Stomach (tissue), 9 donors: Measurements from ENCODE around the gene IGSF21. TPM values are rescaled to one million over a fixed set of nuclear protein-coding genes. Genes with fewer than 3 reads are reported as not detected.

ENCODE experiments used
- DNase-seq, 2 donors: peaks; one replicate each; pipeline versions ENCODE4 v3.0.0 to v3.0.0-alpha.2; 2013 to 2019
- H3K27ac ChIP-seq, 5 donors: fragments of 200-600 bp in 4 of 5; sonication (generic) in 4 of 5; one replicate each; pipeline ENCODE4 v1.5.1; 2013 to 2019; ENCODE audit warnings: mild to moderate bottlenecking in 1 of 5, moderate library complexity in 1 of 5
- H3K27me3 ChIP-seq, 3 donors: fragments of 200-600 bp; sonication (generic); one replicate each; pipeline ENCODE4 v1.5.1; 2017 to 2019; ENCODE audit warnings: mixed run types in 1 of 3
- H3K36me3 ChIP-seq, 4 donors: fragments of 200-600 bp; sonication (generic); 1 replicate in 3 of 4; 2 replicates in 1 of 4; pipeline ENCODE4 v1.5.1; 2016 to 2019
- H3K4me1 ChIP-seq, 4 donors: fragments of 200-600 bp; sonication (generic); one replicate each; pipeline ENCODE4 v1.5.1; 2016 to 2019
- H3K4me3 ChIP-seq, 4 donors: fragments of 200-600 bp; sonication (generic) in 3 of 4; one replicate each; pipeline ENCODE4 v1.5.1; 2016 to 2019; ENCODE audit warnings: mild to moderate bottlenecking in 1 of 4
- H3K9me3 ChIP-seq, 4 donors: fragments of 200-600 bp; sonication (generic); one replicate each; pipeline ENCODE4 v1.5.1; 2016 to 2019
- CTCF ChIP-seq, 7 experiments: fragments of 450-650 bp in 4 of 7; fragments of 200-600 bp in 3 of 7; sonication (generic) in 3 of 7; IDR thresholded peaks; one replicate each; pipeline ENCODE4 v1.5.1; 2016 to 2019; ENCODE audit warnings: antibody characterized with exemption in 7 of 7, control low read depth in 2 of 7, mild to moderate bottlenecking in 1 of 7
- EP300 ChIP-seq: sonication (generic); formaldehyde crosslinking; IDR thresholded peaks from one replicate; pipeline ENCODE4 v1.6.1; 2017; ENCODE audit warnings: antibody characterized with exemption
- POLR2A ChIP-seq, 4 donors: fragments of 450-650 bp; IDR thresholded peaks; one replicate each; pipeline ENCODE4 v1.6.1; 2016; ENCODE audit warnings: antibody characterized with exemption in 4 of 4, control low read depth in 2 of 4, mild to moderate bottlenecking in 1 of 4, moderate library complexity in 1 of 4
- POLR2AphosphoS5 ChIP-seq, 3 donors: sonication (generic); formaldehyde crosslinking; IDR thresholded peaks; one replicate each; pipeline ENCODE4 v1.6.1; 2016; ENCODE audit warnings: antibody characterized with exemption in 3 of 3
- WGBS, 5 donors: extraction: QIAGEN DNeasy Blood & Tissue Kit in 3 of 5; methylation state at CpG; one replicate each; pipeline versions ENCODE4 v1.1.5 to v1.1.7; 2013 to 2018; 5-methylcytosine and 5-hydroxymethylcytosine counted together
- intact Hi-C: fragments of 100-400 bp; cut with DNase I; formaldehyde crosslinking; loops from one replicate; pipeline ENCODE4 v1.15.1; 2023; ENCODE audit warnings: low total_unique reads
- polyA plus RNA-seq, 3 donors: library from polyadenylated mRNA; stranded (reverse); fragments of 200-250 nt; gene quantifications; one replicate each; pipeline ENCODE4 v1.2.3, GENCODE V29; 2013
- total RNA-seq, 5 donors: library from RNA; depleted of rRNA; stranded (reverse); fragments of >200 nt; gene quantifications; one replicate each; pipeline versions ENCODE4 v1.1.0 to v1.2.3, GENCODE V29; 2014 to 2016
- donor health status: healthy with polysubstance abuse.
- donor health status: Bipolar disorder and iron deficiency.
- donor health status: healthy.

IGSF21 gene
- total and polyA plus RNA-seq, 8 donors = 0.25 to 2.0 (median 1.1) TPM; not detected in 3

GRCh38 chr1:18323259-18323658 is 215.7 kb downstream of the IGSF21 start:
- H3K27ac ChIP-seq = no peak overlapping the region
- H3K27me3 ChIP-seq = peaks cover 0 to 7% (median 0%) of the 10 kb centered on the region in 3 donors
- intact Hi-C loops = no loop called here
- no peak for DNase-seq
- 69 to 97% (median 73%) methylated on average over 5 to 7 of the region's 7 CpGs for WGBS, 5 donors
- TF ChIP-seq EP300 (no peak), CTCF (IDR thresholded peaks at IDR 0.05) (no peak), POLR2A (IDR thresholded peaks at IDR 0.05) (no peak), POLR2AphosphoS5 (IDR thresholded peaks at IDR 0.05) (no peak)
- no peaks in the 10 kb centered on the region for H3K36me3 ChIP-seq
- peaks cover 0 to 27% (median 24%) of the 10 kb centered on the region in 4 donors for H3K4me1 ChIP-seq
- peaks cover 0 to 7% (median 6%) of the 10 kb centered on the region in 4 donors for H3K9me3 ChIP-seq
- H3K4me3 ChIP-seq = no peak overlapping the region

DNA sequence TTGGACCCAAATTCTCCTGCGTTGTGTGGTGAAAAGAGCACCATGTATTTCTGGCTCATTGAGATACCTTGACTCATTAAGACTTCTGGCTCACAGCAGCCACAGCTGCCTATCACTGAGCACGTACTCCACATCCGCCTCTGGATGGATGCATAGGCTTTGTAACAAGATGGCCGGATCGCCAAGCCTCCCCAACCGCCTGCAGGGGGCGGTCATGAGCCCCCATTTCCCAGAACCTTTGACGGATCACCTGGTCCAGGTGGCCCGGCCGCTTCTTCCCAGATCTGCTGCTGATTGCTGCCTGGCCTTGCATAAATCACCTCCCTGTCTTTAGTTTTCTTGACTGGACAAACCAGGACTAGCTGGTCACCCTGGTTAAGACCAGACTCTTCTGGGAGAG is 216.6 kb downstream of the IGSF21 start:
- TF ChIP-seq POLR2A (IDR thresholded peaks at IDR 0.05) (no peak), CTCF (IDR thresholded peaks at IDR 0.05) (no peak), POLR2AphosphoS5 (IDR thresholded peaks at IDR 0.05) (no peak), EP300 (no peak)
- Histone ChIP-seq H3K27ac (no peak overlapping the region), H3K4me3 (no peak overlapping the region), H3K27me3 (peaks cover 0 to 7% (median 0%) of the 10 kb centered on the region in 3 donors), H3K9me3 (peaks cover 0 to 1% (median under 1%) of the 10 kb centered on the region in 4 donors), H3K4me1 (peaks cover 0 to 27% (median 24%) of the 10 kb centered on the region in 4 donors), H3K36me3 (no peaks in the 10 kb centered on the region)
- 78 to 87% (median 79%) methylated on average over 10 of the region's 10 CpGs for WGBS, 5 donors
- no peak for DNase-seq
- intact Hi-C loops = no loop called here

- DNase-seq = peak in 1 of 2 donors; percentile 16
- intact Hi-C loops = no loop called here
- no peak overlapping the region for H3K4me3 ChIP-seq
- 57 to 83% (median 66%) methylated on average over 7 of the region's 7 CpGs for WGBS, 5 donors
- TF ChIP-seq EP300 (no peak), POLR2AphosphoS5 (IDR thresholded peaks at IDR 0.05) (no peak), POLR2A (IDR thresholded peaks at IDR 0.05) (no peak), CTCF (IDR thresholded peaks at IDR 0.05) (no peak)
- H3K27ac ChIP-seq = no peak overlapping the region
- peaks cover 0 to 21% (median 20%) of the 10 kb centered on the region in 4 donors for H3K4me1 ChIP-seq
- peaks cover 0 to 7% (median 0%) of the 10 kb centered on the region in 3 donors for H3K27me3 ChIP-seq
- H3K9me3 ChIP-seq = no peaks in the 10 kb centered on the region
- no peaks in the 10 kb centered on the region for H3K36me3 ChIP-seq
Measured at GRCh38 chr1:18325136-18325535, 217.5 kb downstream of the IGSF21 start.

DNA sequence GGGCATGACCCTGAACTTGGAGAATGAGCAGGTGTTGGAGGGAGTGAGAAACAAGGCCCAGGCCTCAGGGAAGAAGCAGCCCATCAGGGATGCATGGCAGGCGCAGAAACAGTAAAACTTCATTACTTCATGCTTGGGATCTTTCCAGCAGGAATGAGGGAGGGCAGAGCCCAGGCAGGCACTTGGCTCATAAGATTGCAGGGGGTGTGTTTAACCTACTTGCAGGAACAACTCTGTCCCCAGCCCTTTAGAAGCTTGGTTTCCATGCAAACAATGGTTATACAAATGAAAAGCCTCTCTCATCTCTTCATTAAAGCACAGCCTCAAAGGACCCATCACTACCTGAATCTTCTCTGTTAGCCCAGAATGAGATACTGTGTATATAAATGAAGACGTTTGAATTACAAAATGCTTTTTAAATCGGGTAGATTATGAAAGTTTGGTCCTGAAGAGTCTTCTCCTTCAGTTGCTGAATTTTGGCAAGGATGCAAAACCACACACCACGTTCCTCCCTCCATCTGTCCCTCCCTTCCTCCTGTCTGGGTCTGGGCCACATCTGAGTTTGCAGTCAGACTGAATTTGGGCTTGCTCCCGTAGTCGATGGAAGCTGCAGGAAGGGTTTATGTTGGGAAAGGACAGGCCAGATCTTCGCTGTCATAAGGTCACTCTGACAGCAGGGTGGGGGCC is 218.8 kb downstream of the IGSF21 start:
- intact Hi-C loops = no loop called here

More for the DNA sequence above, 218.8 kb downstream of the IGSF21 start:
- H3K27ac ChIP-seq = no peak overlapping the region
- no peaks in the 10 kb centered on the region for H3K36me3 ChIP-seq
- DNase-seq = peak in 1 of 2 donors; percentile 67
- no peaks in the 10 kb centered on the region for H3K9me3 ChIP-seq
- H3K4me3 ChIP-seq = no peak overlapping the region
- TF ChIP-seq POLR2AphosphoS5 (IDR thresholded peaks at IDR 0.05) = no peak
- TF ChIP-seq CTCF (IDR thresholded peaks at IDR 0.05) = no peak
- no peak for TF ChIP-seq EP300
- TF ChIP-seq POLR2A (IDR thresholded peaks at IDR 0.05) = no peak
- H3K4me1 ChIP-seq = peaks cover 0 to 15% (median 14%) of the 10 kb centered on the region in 4 donors
- WGBS, 5 donors = 22 to 50% (median 41%) methylated on average over 7 of the region's 7 CpGs
- H3K27me3 ChIP-seq = peaks cover 0 to 7% (median 0%) of the 10 kb centered on the region in 3 donors
